OCI-LY1 (cell line): Measurements from ENCODE around the gene GJC2.
A peak's percentile ranks its signal among the peaks of the same experiment; 100 is the strongest.

Experiments
- H2AFZ ChIP-seq: fragments of 200-600 bp; sonication (generic), shearing (Covaris generic); 2 replicates; pipeline ENCODE4 v1.6.0; 2014; ENCODE audit warnings: antibody characterized with exemption, mild to moderate bottlenecking, low read length
- H3F3A ChIP-seq: fragments of 200-600 bp; sonication (generic), shearing (Covaris generic); 2 replicates; pipeline ENCODE4 v1.6.0; 2014; ENCODE audit warnings: mild to moderate bottlenecking, antibody characterized with exemption, low read length, moderate library complexity; ENCODE audit not compliant: insufficient read depth
- H3K27ac ChIP-seq: fragments of 200-600 bp; sonication (generic); 2 replicates; pipeline ENCODE4 v1.5.1; 2014; ENCODE audit warnings: low read length, mixed run types, mild to moderate bottlenecking, low read depth; ENCODE audit not compliant: poor library complexity, severe bottlenecking
- H3K27me3 ChIP-seq: fragments of 200-600 bp; sonication (generic); 2 replicates; pipeline ENCODE4 v1.6.0; 2014; ENCODE audit warnings: antibody characterized with exemption, mild to moderate bottlenecking, low read length, moderate library complexity; ENCODE audit not compliant: insufficient read depth
- H3K36me3 ChIP-seq: fragments of 200-600 bp; sonication (generic); 2 replicates; pipeline ENCODE4 v1.6.1; 2014; ENCODE audit warnings: mild to moderate bottlenecking, antibody characterized with exemption, low read length, moderate library complexity, mixed read lengths; ENCODE audit not compliant: insufficient read depth
- H3K4me1 ChIP-seq: fragments of 200-600 bp; sonication (generic); 2 replicates; pipeline ENCODE4 v1.5.1; 2014; ENCODE audit warnings: mild to moderate bottlenecking, low read length, moderate library complexity; ENCODE audit not compliant: insufficient read depth, severe bottlenecking
- H3K4me2 ChIP-seq: fragments of 200-600 bp; sonication (generic), shearing (Covaris generic); 2 replicates; pipeline ENCODE4 v1.6.1; 2014; ENCODE audit warnings: low read length
- H3K4me3 ChIP-seq: fragments of 200-600 bp; sonication (generic); 2 replicates; pipeline ENCODE4 v1.5.1; 2014; ENCODE audit warnings: low read length, low read depth, mild to moderate bottlenecking, mixed read lengths; ENCODE audit not compliant: poor library complexity, severe bottlenecking
- H3K79me2 ChIP-seq: fragments of 200-600 bp; shearing (Covaris generic); 2 replicates; pipeline ENCODE4 v1.6.1; 2016; ENCODE audit warnings: mixed run types, low read length, mixed read lengths; ENCODE audit not compliant: insufficient read depth
- H3K9ac ChIP-seq: fragments of 200-600 bp; sonication (generic), shearing (Covaris generic); 2 replicates; pipeline ENCODE4 v1.6.1; 2014; ENCODE audit warnings: mild to moderate bottlenecking, low read length, mixed read lengths
- H3K9me2 ChIP-seq: fragments of 200-600 bp; sonication (generic), shearing (Covaris generic); 2 replicates; pipeline ENCODE4 v1.6.1; 2014; ENCODE audit warnings: low read depth, mild to moderate bottlenecking, low read length, mixed read lengths
- H3K9me3 ChIP-seq: fragments of 200-600 bp; shearing (Covaris generic); 2 replicates; pipeline ENCODE4 v1.6.1; 2014; ENCODE audit warnings: low read length, mixed read lengths
- H4K20me1 ChIP-seq: fragments of 200-600 bp; sonication (generic), shearing (Covaris generic); 2 replicates; pipeline ENCODE4 v1.6.0; 2016; ENCODE audit warnings: mild to moderate bottlenecking, low read length; ENCODE audit not compliant: insufficient read depth
- CTCF ChIP-seq: fragments of 200-600 bp; sonication (generic), shearing (Covaris generic); IDR thresholded peaks from 2 replicates; pipeline ENCODE4 v1.5.1; 2017; ENCODE audit warnings: mild to moderate bottlenecking, antibody characterized with exemption, low read length, moderate library complexity, mixed read lengths
- EZH2 ChIP-seq: fragments of 200-600 bp; sonication (generic), shearing (Covaris generic); IDR thresholded peaks from 2 replicates; pipeline ENCODE4 v1.8.0; 2017; ENCODE audit warnings: borderline replicate concordance, mixed run types, mild to moderate bottlenecking, antibody characterized with exemption, low read length, moderate library complexity, mixed read lengths

GJC2 gene

GRCh38 chr1:228120857-228121489 lies 28.8 kb upstream of the GJC2 start:
- H3K9me3 ChIP-seq = peaks cover 10% of the 10 kb centered on the region; the same call in 1 of the 2 replicates
- no peak for TF ChIP-seq EZH2
- TF ChIP-seq CTCF = no peak
- H3K79me2 ChIP-seq = no peaks in the 10 kb centered on the region
- H3K27ac ChIP-seq = no peak overlapping the region
- H3K9me2 ChIP-seq = no peaks in the 10 kb centered on the region
- no peaks in the 10 kb centered on the region for H3K36me3 ChIP-seq
- H3K4me3 ChIP-seq = peak overlapping the region; percentile 5
- H3F3A ChIP-seq = no peaks in the 10 kb centered on the region
- H3K9ac ChIP-seq = no peak overlapping the region
- H2AFZ ChIP-seq = no peak overlapping the region
- no peaks in the 10 kb centered on the region for H3K27me3 ChIP-seq
- no peaks in the 10 kb centered on the region for H4K20me1 ChIP-seq
- H3K4me1 ChIP-seq = peaks cover 4% of the 10 kb centered on the region
- no peak overlapping the region for H3K4me2 ChIP-seq

- Histone ChIP-seq H3K36me3 (no peaks in the 10 kb centered on the region), H3K79me2 (no peaks in the 10 kb centered on the region)
Measured at GRCh38 chr1:228122921-228123441, 26.7 kb upstream of the GJC2 start.

GRCh38 chr1:228123505-228123904 lies 26.2 kb upstream of the GJC2 start:
- TF ChIP-seq CTCF = no peak
- Histone ChIP-seq H3K27ac (no peak overlapping the region), H3K4me3 (no peak overlapping the region), H3K4me1 (peaks cover 4% of the 10 kb centered on the region), H4K20me1 (no peaks in the 10 kb centered on the region), H2AFZ (no peak overlapping the region), H3F3A (no peaks in the 10 kb centered on the region), H3K9ac (no peak overlapping the region), H3K36me3 (no peaks in the 10 kb centered on the region), H3K9me2 (no peaks in the 10 kb centered on the region), H3K27me3 (no peaks in the 10 kb centered on the region), H3K79me2 (no peaks in the 10 kb centered on the region), H3K4me2 (no peak overlapping the region), H3K9me3 (no peaks in the 10 kb centered on the region)

More at GRCh38 chr1:228122921-228123441, 26.7 kb upstream of the GJC2 start:
- no peak for TF ChIP-seq CTCF
- TF ChIP-seq EZH2 = no peak
- peaks cover 4% of the 10 kb centered on the region; the same call in 1 of the 2 replicates for H3K9me3 ChIP-seq
- H2AFZ ChIP-seq = no peak overlapping the region
- H3K9ac ChIP-seq = no peak overlapping the region
- no peak overlapping the region for H3K4me3 ChIP-seq
- H3K27me3 ChIP-seq = no peaks in the 10 kb centered on the region
- no peaks in the 10 kb centered on the region for H4K20me1 ChIP-seq
- no peaks in the 10 kb centered on the region for H3K9me2 ChIP-seq
- H3K27ac ChIP-seq = no peak overlapping the region
- H3F3A ChIP-seq = no peaks in the 10 kb centered on the region
- H3K4me2 ChIP-seq = no peak overlapping the region
- peaks cover 4% of the 10 kb centered on the region for H3K4me1 ChIP-seq
